ENCODE results near the gene SCYGR8.

The SCYGR8 gene

DNA sequence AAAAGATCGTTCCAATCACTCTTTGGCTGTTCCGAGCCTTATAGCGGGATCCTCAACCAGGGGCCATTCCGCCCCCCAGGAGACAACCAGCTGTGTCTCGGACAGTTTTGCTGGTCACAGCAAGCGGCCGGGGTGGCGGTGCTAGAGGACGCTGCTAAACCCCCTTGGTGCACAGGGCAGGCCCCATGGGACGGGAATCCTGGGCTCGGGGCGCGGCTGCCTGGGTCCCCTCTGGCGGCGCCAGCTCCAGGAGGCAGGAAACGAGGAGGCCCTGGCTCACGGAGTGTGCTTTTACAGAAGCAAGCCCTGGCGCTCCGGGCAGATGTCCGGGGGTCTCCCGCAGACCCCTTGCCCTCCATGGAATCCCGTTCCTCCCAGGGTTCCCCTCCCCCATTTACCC is 22.1 kb downstream of the SCYGR8 start:
- H3K4me3 ChIP-seq (IDR thresholded peaks at IDR 0.05; ENCODE audit: insufficient read depth, low read depth, low read length) = no peak overlapping the region
- H3K79me2 ChIP-seq (ENCODE audit: insufficient read depth, low read depth) = no peaks in the 10 kb centered on the region
- no peak overlapping the region for H3K4me2 ChIP-seq
- TF ChIP-seq, protein P1, sequence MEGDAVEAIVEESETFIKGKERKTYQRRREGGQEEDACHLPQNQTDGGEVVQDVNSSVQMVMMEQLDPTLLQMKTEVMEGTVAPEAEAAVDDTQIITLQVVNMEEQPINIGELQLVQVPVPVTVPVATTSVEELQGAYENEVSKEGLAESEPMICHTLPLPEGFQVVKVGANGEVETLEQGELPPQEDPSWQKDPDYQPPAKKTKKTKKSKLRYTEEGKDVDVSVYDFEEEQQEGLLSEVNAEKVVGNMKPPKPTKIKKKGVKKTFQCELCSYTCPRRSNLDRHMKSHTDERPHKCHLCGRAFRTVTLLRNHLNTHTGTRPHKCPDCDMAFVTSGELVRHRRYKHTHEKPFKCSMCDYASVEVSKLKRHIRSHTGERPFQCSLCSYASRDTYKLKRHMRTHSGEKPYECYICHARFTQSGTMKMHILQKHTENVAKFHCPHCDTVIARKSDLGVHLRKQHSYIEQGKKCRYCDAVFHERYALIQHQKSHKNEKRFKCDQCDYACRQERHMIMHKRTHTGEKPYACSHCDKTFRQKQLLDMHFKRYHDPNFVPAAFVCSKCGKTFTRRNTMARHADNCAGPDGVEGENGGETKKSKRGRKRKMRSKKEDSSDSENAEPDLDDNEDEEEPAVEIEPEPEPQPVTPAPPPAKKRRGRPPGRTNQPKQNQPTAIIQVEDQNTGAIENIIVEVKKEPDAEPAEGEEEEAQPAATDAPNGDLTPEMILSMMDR (conservative IDR thresholded peaks at IDR 0.05; ENCODE audit: low read depth, low read length) = no peak
- no peaks in the 10 kb centered on the region for H3K36me3 ChIP-seq (ENCODE audit: insufficient read depth)
- H3K27ac ChIP-seq = no peak overlapping the region
- no peaks in the 10 kb centered on the region for H3K4me1 ChIP-seq (ENCODE audit: low read depth, poor library complexity, severe bottlenecking)
- H2AFZ ChIP-seq (ENCODE audit: low read depth) = no peak overlapping the region
- no peaks in the 10 kb centered on the region for H3K27me3 ChIP-seq (ENCODE audit: insufficient read depth, low read depth)
- no peaks in the 10 kb centered on the region for H4K20me1 ChIP-seq (ENCODE audit: insufficient read depth)
- H3K9ac ChIP-seq = no peak overlapping the region

DNA sequence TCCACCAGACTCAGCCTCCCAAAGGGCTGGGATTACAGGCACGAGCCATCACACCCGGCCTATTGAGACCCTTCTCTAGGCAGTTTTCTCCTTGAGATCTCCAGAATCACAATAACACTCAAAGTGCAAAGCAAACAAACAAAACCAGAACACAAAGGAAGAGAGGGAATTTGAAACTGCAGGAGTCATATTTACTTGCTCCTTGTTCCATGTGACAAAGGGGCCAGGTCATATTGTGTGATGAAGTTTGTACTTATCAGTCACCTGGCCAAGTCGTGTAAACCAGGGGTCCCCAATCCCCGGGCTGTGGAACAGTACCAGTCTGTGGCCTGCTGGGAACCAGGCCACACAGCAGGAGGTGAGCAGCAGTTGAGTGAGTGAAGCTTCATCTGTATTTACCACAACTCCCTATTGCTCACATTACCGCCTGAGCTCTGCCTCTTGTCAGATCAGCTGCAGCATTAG is 26.5 kb downstream of the SCYGR8 start:
- no peaks in the 10 kb centered on the region for H3K79me2 ChIP-seq (ENCODE audit: insufficient read depth, low read depth)
- H4K20me1 ChIP-seq (ENCODE audit: insufficient read depth) = no peaks in the 10 kb centered on the region
- no peak overlapping the region for H2AFZ ChIP-seq (ENCODE audit: low read depth)
- H3K4me1 ChIP-seq (ENCODE audit: low read depth, poor library complexity, severe bottlenecking) = no peaks in the 10 kb centered on the region
- TF ChIP-seq, protein P1 (conservative IDR thresholded peaks at IDR 0.05; ENCODE audit: low read depth, low read length) = no peak
- H3K27me3 ChIP-seq (ENCODE audit: insufficient read depth, low read depth) = no peaks in the 10 kb centered on the region
- H3K4me2 ChIP-seq = no peak overlapping the region
- no peaks in the 10 kb centered on the region for H3K36me3 ChIP-seq (ENCODE audit: insufficient read depth)
- no peak overlapping the region for H3K9ac ChIP-seq
- H3K27ac ChIP-seq = no peak overlapping the region
- no peak overlapping the region for H3K4me3 ChIP-seq (IDR thresholded peaks at IDR 0.05; ENCODE audit: insufficient read depth, low read depth, low read length)

DNA sequence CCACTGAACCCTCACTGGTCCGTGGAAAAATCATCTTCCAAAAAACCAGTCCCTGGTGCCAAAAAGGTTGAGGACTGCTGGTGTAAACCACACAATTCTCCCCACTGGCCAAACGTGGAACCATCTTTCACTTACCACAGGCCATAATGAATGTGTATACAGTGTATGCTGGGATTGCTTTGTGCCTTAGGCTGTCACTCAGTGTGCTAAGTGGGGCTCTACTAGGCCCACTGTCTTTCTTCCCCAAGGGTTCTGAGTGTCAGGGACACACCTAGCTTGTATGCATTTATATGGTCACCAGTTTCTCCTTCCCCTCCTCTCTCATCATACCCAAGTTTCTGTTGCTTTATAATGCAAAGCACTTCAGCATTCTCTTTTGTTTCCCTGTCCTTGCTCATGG is 27.2 kb downstream of the SCYGR8 start:
- TF ChIP-seq, protein P1 (conservative IDR thresholded peaks at IDR 0.05; ENCODE audit: low read depth, low read length) = no peak
- Histone ChIP-seq H4K20me1 (ENCODE audit: insufficient read depth) (no peaks in the 10 kb centered on the region), H2AFZ (ENCODE audit: low read depth) (no peak overlapping the region), H3K36me3 (ENCODE audit: insufficient read depth) (no peaks in the 10 kb centered on the region), H3K9ac (no peak overlapping the region), H3K4me3 (IDR thresholded peaks at IDR 0.05; ENCODE audit: insufficient read depth, low read depth, low read length) (no peak overlapping the region), H3K27ac (no peak overlapping the region), H3K4me2 (no peak overlapping the region), H3K27me3 (ENCODE audit: insufficient read depth, low read depth) (no peaks in the 10 kb centered on the region), H3K79me2 (ENCODE audit: insufficient read depth, low read depth) (no peaks in the 10 kb centered on the region), H3K4me1 (ENCODE audit: low read depth, poor library complexity, severe bottlenecking) (no peaks in the 10 kb centered on the region)

DNA sequence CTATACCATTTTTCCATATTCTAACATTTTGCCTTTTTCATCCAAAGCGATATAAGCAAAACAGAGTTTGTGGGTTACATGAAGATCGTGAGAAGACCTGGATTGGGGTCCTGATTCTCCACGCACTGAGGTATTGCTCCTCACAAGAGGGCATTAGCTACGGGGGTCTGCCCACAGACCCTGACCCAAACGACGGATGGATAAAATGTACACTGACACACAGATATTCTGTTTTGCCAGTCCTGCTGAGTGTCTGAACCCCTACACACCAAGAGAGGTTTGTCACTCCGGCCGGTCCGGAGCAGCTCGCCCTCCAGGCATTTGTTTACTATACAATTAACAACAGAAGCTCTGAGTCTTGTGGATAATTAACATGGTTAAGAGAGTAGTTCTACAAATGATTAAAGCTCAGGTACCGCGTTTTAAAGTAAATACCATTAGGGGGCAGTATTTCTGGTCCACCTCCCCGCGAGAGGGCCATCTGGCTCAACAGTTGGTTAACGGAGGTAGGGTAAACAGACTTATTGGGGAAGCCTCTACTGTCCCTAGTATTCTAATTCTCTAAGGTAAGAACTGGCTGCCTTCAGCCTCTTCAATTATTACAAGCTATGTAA is 28.4 kb downstream of the SCYGR8 start:
- Histone ChIP-seq H3K9ac (no peak overlapping the region), H3K27me3 (ENCODE audit: insufficient read depth, low read depth) (no peaks in the 10 kb centered on the region), H2AFZ (ENCODE audit: low read depth) (no peak overlapping the region), H3K4me3 (IDR thresholded peaks at IDR 0.05; ENCODE audit: insufficient read depth, low read depth, low read length) (no peak overlapping the region), H3K27ac (no peak overlapping the region), H3K4me1 (ENCODE audit: low read depth, poor library complexity, severe bottlenecking) (no peaks in the 10 kb centered on the region), H3K79me2 (ENCODE audit: insufficient read depth, low read depth) (no peaks in the 10 kb centered on the region), H3K4me2 (no peak overlapping the region), H4K20me1 (ENCODE audit: insufficient read depth) (no peaks in the 10 kb centered on the region), H3K36me3 (ENCODE audit: insufficient read depth) (no peaks in the 10 kb centered on the region)
- TF ChIP-seq, protein P1 (conservative IDR thresholded peaks at IDR 0.05; ENCODE audit: low read depth, low read length) = 0 out of 2 replicates have a peak, but pooled peaks have one; percentile 19

Measured in KMS-11 (cell line).